Measurements from ENCODE around the gene FKBP7.

GRCh38 chr2:178523596-178524134, 45.3 kb upstream of the FKBP7 start:
- TF ChIP-seq CTCF (IDR thresholded peaks at IDR 0.05), result no peak
- TF ChIP-seq EZH2phosphoT487 (IDR thresholded peaks at IDR 0.05), result no peak

Measured in neural progenitor cell (in vitro differentiated cells).